HK-2 (cell line): ENCODE measurements around the gene SLC35E1.

Experiments used
- DNase-seq: peaks from one replicate; pipeline ENCODE4 v3.0.0-alpha.2; 2018; ENCODE audit not compliant: unreplicated experiment

The SLC35E1 gene

DNA sequence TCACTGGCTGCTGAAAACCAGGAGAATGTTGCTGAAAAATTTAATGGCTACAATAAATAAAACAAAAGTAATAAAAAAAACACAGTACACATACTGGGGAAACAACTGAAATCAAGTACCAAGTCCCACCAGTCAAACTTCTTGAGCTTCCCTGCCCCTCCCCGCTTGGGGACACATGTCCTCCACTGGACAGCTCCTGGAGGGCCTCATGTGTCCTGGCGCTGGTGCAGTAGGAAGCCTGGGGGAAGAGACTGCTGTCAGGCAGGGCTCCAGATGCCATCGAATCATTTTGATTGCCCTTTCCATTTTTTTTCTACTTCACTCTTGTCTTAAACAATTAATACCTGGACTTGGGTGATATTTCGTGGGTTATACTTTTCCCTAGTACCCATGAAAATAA lies 26.6 kb upstream of the SLC35E1 start:
- DNase-seq, result no peak

GRCh38 chr19:16596399-16596798 lies 24.2 kb upstream of the SLC35E1 start:
- no peak for DNase-seq

GRCh38 chr19:16595097-16595496 lies 22.9 kb upstream of the SLC35E1 start:
- no peak for DNase-seq

DNA sequence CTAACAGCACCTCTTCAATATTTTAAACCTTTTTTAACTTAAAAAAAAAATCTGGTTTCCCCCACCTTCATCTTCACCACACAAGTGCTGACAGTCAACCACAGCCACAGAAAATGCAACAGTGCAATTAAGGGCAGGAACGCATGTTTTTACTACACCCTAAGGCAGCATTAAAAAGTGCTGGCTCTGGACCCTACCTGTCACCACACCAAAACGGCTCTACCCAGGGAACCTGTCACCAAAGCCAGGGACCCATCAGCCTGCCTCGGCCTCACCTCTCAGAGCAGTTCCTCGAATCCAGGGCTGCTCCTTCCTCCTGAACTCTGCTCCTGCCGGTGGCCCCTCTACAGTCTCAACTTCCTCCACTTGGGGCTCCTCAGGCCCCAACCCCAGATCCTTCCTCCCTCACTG lies 22.5 kb upstream of the SLC35E1 start:
- no peak for DNase-seq

DNA sequence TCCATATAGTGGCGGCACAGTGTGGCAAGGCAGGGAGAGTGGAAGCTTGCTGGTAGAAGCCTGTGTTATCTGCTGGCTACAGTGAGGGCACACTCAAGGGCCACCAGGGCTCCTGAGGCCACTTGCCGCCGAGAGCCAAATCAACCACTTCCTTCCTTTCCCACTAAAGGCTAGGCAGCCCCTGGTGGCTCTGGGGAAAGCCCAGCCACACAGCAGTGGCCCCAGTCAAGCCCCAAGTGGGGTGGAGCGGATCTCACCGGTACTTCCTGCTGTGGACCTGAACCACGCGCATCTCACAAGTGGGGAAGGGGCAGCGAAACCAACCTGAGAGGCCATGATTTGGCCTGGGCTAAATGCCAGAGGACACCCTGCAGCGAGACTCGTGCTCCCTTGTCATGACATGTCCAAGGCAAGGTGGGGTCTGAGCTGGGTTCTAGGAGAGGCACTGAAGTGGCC lies 21.9 kb upstream of the SLC35E1 start:
- DNase-seq, result no peak

GRCh38 chr19:16593181-16593580 lies 21.0 kb upstream of the SLC35E1 start:
- DNase-seq, result no peak

DNA sequence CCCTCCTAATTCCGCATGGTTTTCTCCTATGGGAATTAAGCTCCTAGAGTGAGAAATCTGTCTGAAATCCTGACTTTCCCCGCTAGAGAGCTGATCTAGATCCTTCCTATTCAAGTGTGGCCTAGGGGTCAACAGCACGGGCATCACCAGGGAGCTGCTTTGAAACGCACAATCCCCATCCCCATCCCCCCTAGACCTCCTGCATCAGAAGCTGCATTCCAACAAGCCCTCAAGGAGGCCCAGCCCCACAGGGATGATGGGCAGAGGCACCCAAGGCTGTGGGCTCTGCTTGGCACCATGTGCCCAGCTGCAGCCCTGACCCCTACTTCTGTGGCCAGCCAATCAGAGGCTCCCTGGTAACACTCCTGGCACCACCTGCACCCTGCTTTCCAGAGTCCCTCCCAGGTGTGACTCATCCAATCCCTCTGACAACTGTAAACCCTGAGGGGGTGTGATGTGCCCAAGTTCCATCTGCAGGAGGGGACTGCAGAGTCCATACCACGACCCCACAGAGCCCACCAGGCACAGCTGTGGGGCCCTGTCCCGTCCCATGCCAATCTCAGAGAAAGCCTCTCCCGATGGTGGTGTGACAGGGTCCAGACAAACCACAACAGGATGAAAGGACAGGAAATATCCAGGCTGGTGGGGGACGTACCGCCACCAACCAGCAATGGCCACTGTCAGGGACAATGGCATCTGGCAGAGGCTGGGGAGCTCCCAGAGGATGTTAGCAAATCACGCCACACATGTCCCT lies 19.8 kb upstream of the SLC35E1 start:
- DNase-seq, result no peak

- DNase-seq, result no peak
Measured at GRCh38 chr19:16590876-16591802, 18.9 kb upstream of the SLC35E1 start.

DNA sequence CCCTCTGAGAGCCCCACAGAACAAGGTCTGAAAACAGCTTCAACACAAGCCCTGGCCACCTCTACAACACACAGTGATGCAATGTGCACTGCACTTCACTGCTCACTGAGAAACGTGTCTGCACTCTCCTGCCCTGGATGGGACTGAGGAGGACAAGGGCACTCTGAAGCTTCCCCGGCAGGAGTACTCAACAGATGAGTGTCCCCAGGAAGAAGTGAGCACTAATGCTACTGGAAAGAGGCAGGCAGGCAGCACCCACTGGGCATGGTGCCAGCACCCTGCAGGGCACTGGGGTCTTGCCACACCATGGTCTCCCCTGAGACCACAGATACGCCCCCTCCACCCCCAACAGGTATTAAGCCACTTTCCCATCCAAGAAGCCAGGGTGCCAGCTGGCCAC lies 17.7 kb upstream of the SLC35E1 start:
- no peak for DNase-seq

- no peak for DNase-seq
Measured at GRCh38 chr19:16588824-16589577, 16.8 kb upstream of the SLC35E1 start.

- no peak for DNase-seq
Measured at GRCh38 chr19:16587833-16588823, 15.9 kb upstream of the SLC35E1 start.

GRCh38 chr19:16586991-16587832 lies 15.0 kb upstream of the SLC35E1 start:
- peak; percentile 51 for DNase-seq

- no peak for DNase-seq
Measured at GRCh38 chr19:16586477-16586871, 14.3 kb upstream of the SLC35E1 start.

DNA sequence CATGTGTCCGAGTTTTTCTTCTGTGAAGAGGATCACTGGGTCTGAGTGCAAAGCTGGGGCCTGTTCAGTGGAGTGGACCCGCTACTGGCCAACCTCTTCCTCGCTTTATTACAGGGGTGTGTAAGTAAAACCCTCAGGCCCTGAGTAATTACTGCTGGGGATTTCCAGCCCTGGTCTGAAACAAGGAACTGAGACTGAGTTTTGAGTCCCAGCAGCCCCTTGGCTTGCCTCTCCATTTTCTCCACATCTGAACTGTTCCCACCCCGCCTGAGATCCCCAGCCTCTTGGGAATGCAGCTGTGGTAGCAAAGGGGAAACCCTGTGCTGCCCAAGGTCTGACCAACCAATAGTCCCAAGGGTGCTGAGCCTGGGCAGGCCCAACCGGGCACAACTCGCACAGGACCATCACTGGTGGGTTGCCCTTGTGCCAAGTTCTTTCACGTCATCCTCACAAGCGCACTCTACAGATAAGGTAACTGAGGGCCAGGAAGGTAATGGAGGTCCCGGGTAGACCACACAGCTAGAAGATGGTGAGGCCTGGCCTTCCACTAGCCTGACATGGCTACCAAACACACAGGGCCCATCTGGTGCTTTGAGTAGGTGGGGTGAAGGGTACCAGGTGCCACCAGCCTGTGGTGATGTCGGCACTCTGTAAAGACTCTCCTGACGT lies 13.7 kb upstream of the SLC35E1 start:
- DNase-seq, result no peak

GRCh38 chr19:16585094-16585801 lies 13.0 kb upstream of the SLC35E1 start:
- no peak for DNase-seq

GRCh38 chr19:16584248-16585093 lies 12.3 kb upstream of the SLC35E1 start:
- peak; percentile 81 for DNase-seq

- DNase-seq, result no peak
Measured at GRCh38 chr19:16582486-16583261, 10.5 kb upstream of the SLC35E1 start.
